ENCODE results near the gene MON2. TPM values are rescaled to one million over a fixed set of nuclear protein-coding genes. Genes with fewer than 3 reads are reported as not detected.

MON2 gene
- total and polyA plus RNA-seq, 2 of the 8 experiments (the other 6 are each of a cell fraction or from before 2014, with no cell fraction given) = 3.8 to 21.8 TPM

DNA sequence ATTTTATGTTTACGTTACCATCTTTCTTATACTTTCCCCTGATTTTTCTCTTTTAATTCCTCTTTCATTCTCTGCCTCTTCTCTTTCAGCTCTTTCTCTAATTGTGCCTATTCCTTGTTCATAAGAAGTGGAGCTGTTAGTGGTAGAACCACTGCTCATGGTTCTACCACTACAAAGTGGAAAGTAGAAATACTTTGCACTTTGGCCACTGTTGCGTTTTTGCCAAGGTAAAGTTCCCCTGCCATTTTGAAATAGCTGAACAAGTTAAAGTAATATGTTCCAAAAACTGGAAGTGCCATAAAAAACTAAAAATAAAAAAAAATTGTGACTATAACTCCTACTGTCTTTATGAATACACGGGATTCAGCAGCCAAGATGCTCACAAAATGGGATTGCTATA is 130.6 kb downstream of the MON2 start:
- Histone ChIP-seq H3K9me3 (ENCODE audit: insufficient read depth in 2 of 2, low read depth in 1 of 2, low read length in 1 of 2) (no peaks in the 10 kb centered on the region), H2AK5ac (ENCODE audit: low read depth, low read length) (no peak overlapping the region), H2BK15ac (ENCODE audit: low read length) (no peak overlapping the region), H2BK5ac (ENCODE audit: low read depth, low read length) (no peak overlapping the region), H4K5ac (ENCODE audit: insufficient read length, low read depth, low read length) (no peak overlapping the region), H3K18ac (ENCODE audit: extremely low read depth, low read length) (no peak overlapping the region), H4K20me1 (replicated peaks in 1 of 2; ENCODE audit: control insufficient read depth in 1 of 2, insufficient read depth in 2 of 2, low read length in 2 of 2) (no peaks in the 10 kb centered on the region), H2BK20ac (ENCODE audit: low read length) (no peak overlapping the region), H3K9ac (replicated peaks in 1 of 4; ENCODE audit: extremely low read depth in 1 of 4, low read depth in 3 of 4, low read length in 3 of 4) (no peak overlapping the region), H3K23me2 (ENCODE audit: low read depth, low read length) (no peaks in the 10 kb centered on the region), H3K79me2 (ENCODE audit: control insufficient read depth in 1 of 2, insufficient read depth in 2 of 2, low read length in 2 of 2) (no peaks in the 10 kb centered on the region), H4K8ac (ENCODE audit: extremely low read depth, insufficient read depth, low read length) (no peak overlapping the region), H3K23ac (ENCODE audit: insufficient read length) (no peak overlapping the region), H3K36me3 (ENCODE audit: control insufficient read depth in 2 of 4, insufficient read depth in 4 of 4, low read length in 3 of 4) (no peaks in the 10 kb centered on the region), H3K4me3 (ENCODE audit: extremely low read depth in 1 of 4, insufficient read depth in 2 of 4, low read depth in 3 of 4, low read length in 4 of 4) (no peak overlapping the region), H3K79me1 (ENCODE audit: low read depth, low read length) (no peaks in the 10 kb centered on the region), H3K14ac (ENCODE audit: insufficient read length) (no peak overlapping the region), H3K4me1 (replicated peaks in 1 of 4; ENCODE audit: control insufficient read depth in 3 of 4, insufficient read depth in 4 of 4, low read length in 3 of 4) (peaks cover 0 to 5% (median 0%) of the 10 kb centered on the region in 4 experiments; a peak in 3 of 7 replicates), H3K27ac (ENCODE audit: low read depth, low read length) (no peak overlapping the region), H3K27me3 (replicated peaks in 1 of 4; ENCODE audit: control insufficient read depth in 3 of 4, extremely low read depth in 1 of 4, insufficient read depth in 3 of 4, low read length in 3 of 4) (no peaks in the 10 kb centered on the region), H4K91ac (replicated peaks; ENCODE audit: insufficient read length, low read length) (no peak overlapping the region), H3K4ac (replicated peaks; ENCODE audit: insufficient read length, low read depth, low read length) (no peak overlapping the region), H2BK12ac (ENCODE audit: low read depth, low read length) (no peak overlapping the region), H2AFZ (ENCODE audit: low read length) (no peak overlapping the region), H3K56ac (replicated peaks; ENCODE audit: insufficient read length, low read depth, low read length) (no peak overlapping the region), H3K4me2 (ENCODE audit: insufficient read depth in 1 of 2, low read depth in 2 of 2, low read length in 2 of 2) (no peak overlapping the region), H2BK120ac (replicated peaks; ENCODE audit: low read depth, low read length) (no peak overlapping the region)
- DNase-seq (ENCODE audit: low read depth in 1 of 2, low spot score in 2 of 2) = no peak
- CTCF ChIA-PET (ENCODE audit: partially characterized antibody) = interaction anchor here (0.9 kb wide), 1 partner anchor 187 kb away, joined by 3 read pairs; no protein-coding TSS in a partner anchor
- 95% methylated on average over 3 of the region's 3 CpGs; no CpG with 5 or more reads in 1 of the 2 experiments for WGBS, 2 experiments (ENCODE audit: extremely low coverage in 1 of 2, insufficient coverage in 1 of 2, insufficient read length in 1 of 2, insufficient replicate concordance in 2 of 2, low coverage in 1 of 2, low lambda C conversion rate in 2 of 2, missing lambda C conversion rate in 1 of 2)
- no peak for FAIRE-seq
- POLR2A ChIA-PET (ENCODE audit: partially characterized antibody) = interaction anchor here (0.9 kb wide), 1 partner anchor 11 kb away, joined by 3 read pairs; no protein-coding TSS in a partner anchor
- no peak for TF ChIP-seq POU5F1 (IDR thresholded peaks at IDR 0.05; ENCODE audit: low read depth, low read length)
- no peak for TF ChIP-seq RFX5 (IDR thresholded peaks at IDR 0.05; ENCODE audit: borderline replicate concordance, low read depth, low read length)
- TF ChIP-seq TCF12 (IDR thresholded peaks at IDR 0.05; ENCODE audit: low read depth, low read length) = no peak
- TF ChIP-seq CHD1 (IDR thresholded peaks at IDR 0.05; ENCODE audit: low read depth, low read length) = no peak
- TF ChIP-seq ATF2 (IDR thresholded peaks at IDR 0.05; ENCODE audit: low read length) = no peak
- TF ChIP-seq ZNF274 (IDR thresholded peaks at IDR 0.05; ENCODE audit: borderline replicate concordance, extremely low read depth, low read length) = no peak
- no peak for TF ChIP-seq RAD21 (IDR thresholded peaks at IDR 0.05 in 1 of 2, conservative IDR thresholded peaks at IDR 0.05 in 1 of 2; ENCODE audit: low read depth in 2 of 2, low read length in 2 of 2)
- no peak for TF ChIP-seq JUN (IDR thresholded peaks at IDR 0.05; ENCODE audit: low read depth, low read length)
- no peak for TF ChIP-seq KDM4A (IDR thresholded peaks at IDR 0.05; ENCODE audit: low read depth, low read length, severe bottlenecking)
- no peak for TF ChIP-seq E2F6 (IDR thresholded peaks at IDR 0.05)
- TF ChIP-seq HDAC6 (IDR thresholded peaks at IDR 0.05; ENCODE audit: low read depth, low read length) = no peak
- TF ChIP-seq TAF1 (IDR thresholded peaks at IDR 0.05; ENCODE audit: low read depth, low read length) = no peak
